ENCODE data around the gene ATP6V1F. TPM values are rescaled to one million over a fixed set of nuclear protein-coding genes. Genes with fewer than 3 reads are reported as not detected.

The ATP6V1F gene
- polyA plus RNA-seq, 3 donors, result 327 to 593 (median 511) TPM

- H3K9me3 Mint-ChIP-seq, result peaks cover 0 to 3% (median 0%) of the 10 kb centered on the region in 7 donors
- Histone ChIP-seq H3K9ac (ENCODE audit: insufficient read depth, low read length, poor library complexity, severe bottlenecking) (no peak overlapping the region), H3K9me3 (replicated peaks in 1 of 2; ENCODE audit: control insufficient read depth in 1 of 2, insufficient read depth in 1 of 2, low read length in 2 of 2) (no peaks in the 10 kb centered on the region), H3K27ac (ENCODE audit: low read depth in 1 of 2, low read length in 2 of 2) (no peak overlapping the region), H3K79me2 (ENCODE audit: insufficient read depth, low read length) (no peaks in the 10 kb centered on the region), H2AFZ (ENCODE audit: insufficient read depth, low read depth, low read length, poor library complexity, severe bottlenecking) (no peak overlapping the region), H4K20me1 (ENCODE audit: insufficient read depth, low read length) (no peaks in the 10 kb centered on the region), H3K36me3 (replicated peaks in 1 of 2; ENCODE audit: control insufficient read depth in 1 of 2, insufficient read depth in 2 of 2, low read length in 2 of 2) (no peaks in the 10 kb centered on the region), H3K4me3 (replicated peaks in 1 of 3; ENCODE audit: low read depth in 2 of 3, low read length in 3 of 3) (no peak overlapping the region), H3K4me1 (ENCODE audit: control insufficient read depth in 1 of 2, insufficient read depth in 2 of 2, low read length in 2 of 2) (peaks cover 0 to 4% of the 10 kb centered on the region in 2 donors), H3K27me3 (ENCODE audit: control insufficient read depth in 2 of 2, insufficient read depth in 2 of 2, low read length in 2 of 2) (peaks cover 9 to 26% of the 10 kb centered on the region in 2 donors), H3K4me2 (replicated peaks; ENCODE audit: extremely low read depth, low read length, poor library complexity, severe bottlenecking) (no peak overlapping the region)
- 90% methylated on average over 5 of the region's 14 CpGs for WGBS (ENCODE audit: insufficient coverage)
- DNase-seq, result no peak
- H3K27me3 Mint-ChIP-seq (ENCODE audit: low read depth in 3 of 3), result peaks cover 24 to 33% (median 30%) of the 10 kb centered on the region in 3 donors
- TF ChIP-seq CTCF (IDR thresholded peaks at IDR 0.05), result no peak
- no peak overlapping the region for H3K27ac Mint-ChIP-seq
- H3K4me3 Mint-ChIP-seq, result no peak overlapping the region
- intact Hi-C loops (cut with micrococcal nuclease), result no loop called here
- peaks cover 2% of the 10 kb centered on the region for H3K4me1 Mint-ChIP-seq
- no peaks in the 10 kb centered on the region for H3K36me3 Mint-ChIP-seq
Observed at GRCh38 chr7:128836729-128837348, 25.8 kb upstream of the ATP6V1F start.

- Histone ChIP-seq H3K4me2 (replicated peaks; ENCODE audit: extremely low read depth, low read length, poor library complexity, severe bottlenecking) (no peak overlapping the region), H3K4me3 (replicated peaks in 1 of 3; ENCODE audit: low read depth in 2 of 3, low read length in 3 of 3) (no peak overlapping the region), H2AFZ (ENCODE audit: insufficient read depth, low read depth, low read length, poor library complexity, severe bottlenecking) (no peak overlapping the region), H3K27me3 (ENCODE audit: control insufficient read depth in 2 of 2, insufficient read depth in 2 of 2, low read length in 2 of 2) (peaks cover 4 to 19% of the 10 kb centered on the region in 2 donors), H3K36me3 (replicated peaks in 1 of 2; ENCODE audit: control insufficient read depth in 1 of 2, insufficient read depth in 2 of 2, low read length in 2 of 2) (no peaks in the 10 kb centered on the region), H3K9me3 (replicated peaks in 1 of 2; ENCODE audit: control insufficient read depth in 1 of 2, insufficient read depth in 1 of 2, low read length in 2 of 2) (no peaks in the 10 kb centered on the region), H3K79me2 (ENCODE audit: insufficient read depth, low read length) (no peaks in the 10 kb centered on the region), H4K20me1 (ENCODE audit: insufficient read depth, low read length) (no peaks in the 10 kb centered on the region), H3K27ac (ENCODE audit: low read depth in 1 of 2, low read length in 2 of 2) (no peak overlapping the region), H3K9ac (ENCODE audit: insufficient read depth, low read length, poor library complexity, severe bottlenecking) (no peak overlapping the region), H3K4me1 (ENCODE audit: control insufficient read depth in 1 of 2, insufficient read depth in 2 of 2, low read length in 2 of 2) (no peaks in the 10 kb centered on the region)
- TF ChIP-seq CTCF (IDR thresholded peaks at IDR 0.05), result no peak
- H3K4me3 Mint-ChIP-seq, result no peak overlapping the region
- H3K36me3 Mint-ChIP-seq, result no peaks in the 10 kb centered on the region
- H3K27ac Mint-ChIP-seq, result no peak overlapping the region
- no peak for DNase-seq
- peaks cover 17 to 26% (median 23%) of the 10 kb centered on the region in 3 donors for H3K27me3 Mint-ChIP-seq (ENCODE audit: low read depth in 3 of 3)
- peaks cover 0 to 2% (median 0%) of the 10 kb centered on the region in 7 donors for H3K9me3 Mint-ChIP-seq
- 97% methylated on average over 14 of the region's 16 CpGs for WGBS (ENCODE audit: insufficient coverage)
- intact Hi-C loops (cut with micrococcal nuclease), result no loop called here
- peaks cover 3% of the 10 kb centered on the region for H3K4me1 Mint-ChIP-seq
Observed at GRCh38 chr7:128837521-128837921, 25.1 kb upstream of the ATP6V1F start.

All from CD14-positive monocyte (primary cell).